HEK293T (cell line): ENCODE measurements around the gene TOMM6.
A peak's percentile ranks its signal among the peaks of the same experiment; 100 is the strongest.

Experiments used
- ARNT ChIP-seq: fragments of 450-650 bp; IDR thresholded peaks from 2 replicates; pipeline ENCODE4 v1.6.1; 2017; ENCODE audit warnings: mild to moderate bottlenecking
- CTBP1 ChIP-seq: fragments of 450-650 bp; IDR thresholded peaks from 2 replicates; pipeline ENCODE4 v1.6.1; 2016; ENCODE audit warnings: borderline replicate concordance
- ELF4 ChIP-seq: fragments of 450-650 bp; IDR thresholded peaks from 2 replicates; pipeline ENCODE4 v1.6.1; 2017; ENCODE audit warnings: antibody characterized with exemption
- FOXA1 ChIP-seq: fragments of 450-650 bp; IDR thresholded peaks from 2 replicates; pipeline ENCODE4 v1.6.1; 2016; ENCODE audit warnings: mild to moderate bottlenecking
- FOXK2 ChIP-seq: fragments of 450-650 bp; IDR thresholded peaks from 2 replicates; pipeline ENCODE4 v1.6.1; 2016; ENCODE audit warnings: mild to moderate bottlenecking
- FOXM1 ChIP-seq: fragments of 450-650 bp; IDR thresholded peaks from 2 replicates; pipeline ENCODE4 v1.6.1; 2017; ENCODE audit warnings: mild to moderate bottlenecking, borderline replicate concordance
- HDGF ChIP-seq: fragments of 450-650 bp; IDR thresholded peaks from 2 replicates; pipeline ENCODE4 v1.6.1; 2017; ENCODE audit warnings: antibody characterized with exemption, borderline replicate concordance
- LEF1 ChIP-seq: fragments of 450-650 bp; IDR thresholded peaks from 2 replicates; pipeline ENCODE4 v1.6.1; 2017; ENCODE audit warnings: mild to moderate bottlenecking, borderline replicate concordance
- NFRKB ChIP-seq: fragments of 450-650 bp; IDR thresholded peaks from 2 replicates; pipeline ENCODE4 v1.6.1; 2016; ENCODE audit warnings: mild to moderate bottlenecking, moderate library complexity
- SP1 ChIP-seq: fragments of 450-650 bp; IDR thresholded peaks from 2 replicates; pipeline ENCODE4 v1.6.1; 2017
- SUZ12 ChIP-seq: fragments of 450-650 bp; IDR thresholded peaks from 2 replicates; pipeline ENCODE4 v1.6.1; 2016; ENCODE audit warnings: mild to moderate bottlenecking
- TARDBP ChIP-seq: fragments of 450-650 bp; IDR thresholded peaks from 2 replicates; pipeline ENCODE4 v1.6.1; 2016
- ZNF384 ChIP-seq: fragments of 450-650 bp; IDR thresholded peaks from 2 replicates; pipeline ENCODE4 v1.6.1; 2016
- TF ChIP-seq, protein P1 (sequence below): fragments of 450-650 bp; IDR thresholded peaks from 2 replicates; pipeline ENCODE4 v1.6.1; 2016

DNA sequence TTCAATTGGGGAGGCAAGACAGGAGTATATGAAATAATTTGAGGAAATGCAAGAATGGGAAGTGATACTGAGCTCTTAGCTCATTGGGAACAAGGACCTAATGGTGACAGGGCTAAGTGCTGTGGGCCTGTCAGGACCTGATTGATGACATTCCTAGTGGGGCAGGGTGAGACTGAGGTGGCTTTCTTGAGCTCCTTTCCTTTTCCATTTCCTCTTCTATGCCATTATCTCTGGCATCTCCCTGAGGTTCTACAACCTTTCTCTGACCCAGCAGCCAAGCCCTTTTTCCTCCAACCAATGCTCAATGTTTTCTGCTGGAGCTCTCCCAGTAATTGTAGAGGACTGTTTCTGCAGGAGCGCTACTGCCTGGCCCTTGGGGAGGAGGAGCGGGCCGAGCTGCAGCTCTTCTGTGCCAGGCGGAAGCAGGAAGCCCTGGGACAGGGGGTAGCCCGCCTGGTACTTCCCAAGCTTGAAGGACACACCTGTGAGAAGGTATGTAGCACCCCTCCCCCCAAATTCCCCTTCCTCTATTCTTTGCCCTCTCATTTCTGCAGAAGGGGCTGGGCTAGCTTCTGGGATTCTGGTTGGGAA, 2.8 kb upstream of the TOMM6 start:
- TF ChIP-seq ELF4 (no peak), FOXM1 (no peak), SP1 (no peak), SUZ12 (no peak), NFRKB (no peak), ARNT (no peak), LEF1 (no peak), HDGF (no peak), FOXA1 (no peak), FOXK2 (no peak), CTBP1 (no peak), ZNF384 (no peak), TARDBP (no peak)
- TF ChIP-seq, protein P1, sequence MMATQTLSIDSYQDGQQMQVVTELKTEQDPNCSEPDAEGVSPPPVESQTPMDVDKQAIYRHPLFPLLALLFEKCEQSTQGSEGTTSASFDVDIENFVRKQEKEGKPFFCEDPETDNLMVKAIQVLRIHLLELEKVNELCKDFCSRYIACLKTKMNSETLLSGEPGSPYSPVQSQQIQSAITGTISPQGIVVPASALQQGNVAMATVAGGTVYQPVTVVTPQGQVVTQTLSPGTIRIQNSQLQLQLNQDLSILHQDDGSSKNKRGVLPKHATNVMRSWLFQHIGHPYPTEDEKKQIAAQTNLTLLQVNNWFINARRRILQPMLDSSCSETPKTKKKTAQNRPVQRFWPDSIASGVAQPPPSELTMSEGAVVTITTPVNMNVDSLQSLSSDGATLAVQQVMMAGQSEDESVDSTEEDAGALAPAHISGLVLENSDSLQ, result peak; percentile 74
